Measurements from ENCODE around the gene CCDC192.
"Not testable (repeated sequence)": the region's sequence is repeated elsewhere in the genome, so short reads cannot be mapped to it uniquely, and the experiment has no call there.

The CCDC192 gene

DNA sequence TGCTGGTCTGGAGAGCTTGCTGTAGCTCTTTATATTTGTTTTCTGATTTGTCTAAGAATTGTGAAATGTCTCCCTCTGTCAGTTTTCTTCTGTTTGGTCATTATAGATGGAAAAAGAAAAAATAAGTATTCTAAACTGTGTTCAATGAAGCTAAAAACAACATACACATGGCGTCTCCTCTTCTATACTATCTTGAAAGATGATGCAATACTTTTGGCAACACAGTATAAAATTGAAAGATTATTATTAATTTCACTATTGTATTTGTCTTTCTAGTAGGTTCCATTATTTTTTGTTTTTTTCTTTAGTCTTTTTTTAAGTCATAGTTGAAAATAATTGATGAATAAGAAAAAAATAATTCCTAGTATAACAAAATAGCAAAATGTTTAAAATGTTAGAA lies 22.5 kb downstream of the CCDC192 start:
- Histone ChIP-seq H3K4me1 (ENCODE audit: control insufficient read depth in 1 of 2, insufficient read depth in 2 of 2, low read length in 2 of 2) (no peaks in the 10 kb centered on the region), H3K9me3 (ENCODE audit: control insufficient read depth in 1 of 2, low read length in 2 of 2) (peaks cover 3 to 4% of the 10 kb centered on the region in 2 donors), H3K27ac (ENCODE audit: low read depth, low read length) (no peak overlapping the region), H3K9ac (ENCODE audit: low read depth in 1 of 2, low read length in 2 of 2) (no peak overlapping the region), H3K36me3 (ENCODE audit: control insufficient read depth in 1 of 2, insufficient read depth in 2 of 2, low read length in 2 of 2) (no peaks in the 10 kb centered on the region), H3K4me3 (ENCODE audit: low read depth in 1 of 2, low read length in 2 of 2) (no peak overlapping the region), H3K27me3 (ENCODE audit: control insufficient read depth in 1 of 2, insufficient read depth in 2 of 2, low read length in 2 of 2) (no peaks in the 10 kb centered on the region)

DNA sequence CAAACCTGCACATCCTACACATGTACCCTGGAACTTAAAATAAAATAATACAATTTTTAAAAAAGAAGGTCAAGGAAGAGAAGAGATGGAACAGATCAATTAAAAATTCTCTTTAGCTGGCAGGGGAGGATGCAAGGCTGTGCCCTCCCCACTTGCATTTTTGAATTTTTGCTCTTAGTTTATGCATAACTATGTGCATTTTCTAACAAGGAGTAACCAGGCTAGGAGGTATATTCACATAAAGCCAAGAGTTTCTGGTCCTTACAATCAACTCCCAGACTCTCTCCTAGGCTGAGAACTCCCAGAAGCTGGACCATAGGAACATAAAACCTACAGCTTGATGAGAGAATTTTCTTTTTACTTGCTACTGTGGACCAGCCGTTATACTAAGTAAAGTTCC lies 29.8 kb downstream of the CCDC192 start:
- H3K4me3 ChIP-seq (ENCODE audit: low read depth in 1 of 2, low read length in 2 of 2): no peak overlapping the region
- no peak overlapping the region for H3K27ac ChIP-seq (ENCODE audit: low read depth, low read length)
- H3K27me3 ChIP-seq (ENCODE audit: control insufficient read depth in 1 of 2, insufficient read depth in 2 of 2, low read length in 2 of 2): no peaks in the 10 kb centered on the region
- no peaks in the 10 kb centered on the region for H3K36me3 ChIP-seq (ENCODE audit: control insufficient read depth in 1 of 2, insufficient read depth in 2 of 2, low read length in 2 of 2)
- no peak overlapping the region for H3K9ac ChIP-seq (ENCODE audit: low read depth in 1 of 2, low read length in 2 of 2)
- no peaks in the 10 kb centered on the region for H3K9me3 ChIP-seq (ENCODE audit: control insufficient read depth in 1 of 2, low read length in 2 of 2)
- no peaks in the 10 kb centered on the region for H3K4me1 ChIP-seq (ENCODE audit: control insufficient read depth in 1 of 2, insufficient read depth in 2 of 2, low read length in 2 of 2)

- H3K27ac ChIP-seq (ENCODE audit: low read depth, low read length); H3K9me3 ChIP-seq (ENCODE audit: control insufficient read depth in 1 of 2, low read length in 2 of 2); H3K27me3 ChIP-seq (ENCODE audit: control insufficient read depth in 1 of 2, insufficient read depth in 2 of 2, low read length in 2 of 2); H3K4me1 ChIP-seq (ENCODE audit: control insufficient read depth in 1 of 2, insufficient read depth in 2 of 2, low read length in 2 of 2); H3K9ac ChIP-seq (ENCODE audit: low read depth in 1 of 2, low read length in 2 of 2); H3K4me3 ChIP-seq (ENCODE audit: low read depth in 1 of 2, low read length in 2 of 2); H3K36me3 ChIP-seq (ENCODE audit: control insufficient read depth in 1 of 2, insufficient read depth in 2 of 2, low read length in 2 of 2): not testable (repeated sequence)
Measured at GRCh38 chr5:127739348-127739747, 36.2 kb downstream of the CCDC192 start.

- H3K4me1 ChIP-seq (ENCODE audit: control insufficient read depth in 1 of 2, insufficient read depth in 2 of 2, low read length in 2 of 2): no peaks in the 10 kb centered on the region
- H3K4me3 ChIP-seq (ENCODE audit: low read depth in 1 of 2, low read length in 2 of 2): no peak overlapping the region
- no peaks in the 10 kb centered on the region for H3K9me3 ChIP-seq (ENCODE audit: control insufficient read depth in 1 of 2, low read length in 2 of 2)
- H3K27ac ChIP-seq (ENCODE audit: low read depth, low read length): no peak overlapping the region
- no peaks in the 10 kb centered on the region for H3K27me3 ChIP-seq (ENCODE audit: control insufficient read depth in 1 of 2, insufficient read depth in 2 of 2, low read length in 2 of 2)
- no peaks in the 10 kb centered on the region for H3K36me3 ChIP-seq (ENCODE audit: control insufficient read depth in 1 of 2, insufficient read depth in 2 of 2, low read length in 2 of 2)
- no peak overlapping the region for H3K9ac ChIP-seq (ENCODE audit: low read depth in 1 of 2, low read length in 2 of 2)
Measured at GRCh38 chr5:127739807-127740384, 36.7 kb downstream of the CCDC192 start.

DNA sequence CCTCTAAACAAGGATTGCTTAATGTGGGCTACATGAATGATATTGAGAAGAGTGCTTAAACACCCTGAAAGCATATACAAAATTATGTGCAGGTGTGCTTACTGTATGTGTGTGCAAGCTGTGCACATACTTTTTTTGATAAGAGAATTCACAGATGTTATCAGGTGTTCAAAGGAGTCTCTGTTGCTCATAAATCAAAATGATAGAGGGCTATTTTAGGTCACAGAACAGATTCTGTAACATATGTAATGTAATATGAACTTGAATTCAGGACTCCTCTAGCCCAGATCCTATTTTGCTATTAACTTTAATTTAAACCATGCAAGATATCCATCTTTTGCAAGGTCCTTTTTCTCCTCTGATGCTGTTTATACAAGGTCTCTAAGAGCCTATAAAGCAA lies 38.2 kb downstream of the CCDC192 start:
- Histone ChIP-seq H3K9ac (ENCODE audit: low read depth in 1 of 2, low read length in 2 of 2) (no peak overlapping the region), H3K9me3 (ENCODE audit: control insufficient read depth in 1 of 2, low read length in 2 of 2) (no peaks in the 10 kb centered on the region), H3K27ac (ENCODE audit: low read depth, low read length) (no peak overlapping the region), H3K4me1 (ENCODE audit: control insufficient read depth in 1 of 2, insufficient read depth in 2 of 2, low read length in 2 of 2) (no peaks in the 10 kb centered on the region), H3K27me3 (ENCODE audit: control insufficient read depth in 1 of 2, insufficient read depth in 2 of 2, low read length in 2 of 2) (no peaks in the 10 kb centered on the region), H3K4me3 (ENCODE audit: low read depth in 1 of 2, low read length in 2 of 2) (no peak overlapping the region), H3K36me3 (ENCODE audit: control insufficient read depth in 1 of 2, insufficient read depth in 2 of 2, low read length in 2 of 2) (no peaks in the 10 kb centered on the region)

DNA sequence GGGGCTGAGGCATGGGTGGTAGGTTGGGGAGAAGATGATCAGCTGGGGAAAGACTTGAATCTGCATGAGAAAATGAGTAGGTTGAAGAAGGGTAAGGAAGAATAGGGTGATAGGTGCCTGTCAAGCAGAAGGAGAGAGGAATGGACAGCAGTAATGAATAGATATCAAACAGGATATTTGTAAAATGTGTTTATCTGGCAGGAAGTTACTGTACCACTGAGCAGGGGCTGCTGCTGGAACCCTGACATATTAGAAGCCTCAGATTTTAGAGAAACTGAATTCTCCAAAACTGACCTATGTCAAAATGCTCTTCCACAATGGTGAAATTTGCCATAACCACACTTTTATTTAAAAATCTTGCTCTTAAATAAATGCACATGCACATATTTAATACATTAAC lies 41.0 kb downstream of the CCDC192 start:
- no peaks in the 10 kb centered on the region for H3K9me3 ChIP-seq (ENCODE audit: control insufficient read depth in 1 of 2, low read length in 2 of 2)
- H3K4me1 ChIP-seq (ENCODE audit: control insufficient read depth in 1 of 2, insufficient read depth in 2 of 2, low read length in 2 of 2): no peaks in the 10 kb centered on the region
- no peak overlapping the region for H3K4me3 ChIP-seq (ENCODE audit: low read depth in 1 of 2, low read length in 2 of 2)
- H3K27me3 ChIP-seq (ENCODE audit: control insufficient read depth in 1 of 2, insufficient read depth in 2 of 2, low read length in 2 of 2): no peaks in the 10 kb centered on the region
- no peaks in the 10 kb centered on the region for H3K36me3 ChIP-seq (ENCODE audit: control insufficient read depth in 1 of 2, insufficient read depth in 2 of 2, low read length in 2 of 2)
- H3K9ac ChIP-seq (ENCODE audit: low read depth in 1 of 2, low read length in 2 of 2): no peak overlapping the region
- H3K27ac ChIP-seq (ENCODE audit: low read depth, low read length): no peak overlapping the region

- Histone ChIP-seq H3K9me3 (ENCODE audit: control insufficient read depth in 1 of 2, low read length in 2 of 2) (no peaks in the 10 kb centered on the region), H3K36me3 (ENCODE audit: control insufficient read depth in 1 of 2, insufficient read depth in 2 of 2, low read length in 2 of 2) (no peaks in the 10 kb centered on the region), H3K9ac (ENCODE audit: low read depth in 1 of 2, low read length in 2 of 2) (no peak overlapping the region), H3K4me3 (ENCODE audit: low read depth in 1 of 2, low read length in 2 of 2) (no peak overlapping the region), H3K27me3 (ENCODE audit: control insufficient read depth in 1 of 2, insufficient read depth in 2 of 2, low read length in 2 of 2) (no peaks in the 10 kb centered on the region), H3K27ac (ENCODE audit: low read depth, low read length) (no peak overlapping the region), H3K4me1 (ENCODE audit: control insufficient read depth in 1 of 2, insufficient read depth in 2 of 2, low read length in 2 of 2) (no peaks in the 10 kb centered on the region)
Measured at GRCh38 chr5:127746756-127747155, 43.6 kb downstream of the CCDC192 start.

GRCh38 chr5:127752503-127753265 lies 49.5 kb downstream of the CCDC192 start:
- H3K27ac ChIP-seq (ENCODE audit: low read depth, low read length); H3K4me3 ChIP-seq (ENCODE audit: low read depth in 1 of 2, low read length in 2 of 2); H3K4me1 ChIP-seq (ENCODE audit: control insufficient read depth in 1 of 2, insufficient read depth in 2 of 2, low read length in 2 of 2); H3K36me3 ChIP-seq (ENCODE audit: control insufficient read depth in 1 of 2, insufficient read depth in 2 of 2, low read length in 2 of 2); H3K27me3 ChIP-seq (ENCODE audit: control insufficient read depth in 1 of 2, insufficient read depth in 2 of 2, low read length in 2 of 2); H3K9me3 ChIP-seq (ENCODE audit: control insufficient read depth in 1 of 2, low read length in 2 of 2); H3K9ac ChIP-seq (ENCODE audit: low read depth in 1 of 2, low read length in 2 of 2): not testable (repeated sequence)

DNA sequence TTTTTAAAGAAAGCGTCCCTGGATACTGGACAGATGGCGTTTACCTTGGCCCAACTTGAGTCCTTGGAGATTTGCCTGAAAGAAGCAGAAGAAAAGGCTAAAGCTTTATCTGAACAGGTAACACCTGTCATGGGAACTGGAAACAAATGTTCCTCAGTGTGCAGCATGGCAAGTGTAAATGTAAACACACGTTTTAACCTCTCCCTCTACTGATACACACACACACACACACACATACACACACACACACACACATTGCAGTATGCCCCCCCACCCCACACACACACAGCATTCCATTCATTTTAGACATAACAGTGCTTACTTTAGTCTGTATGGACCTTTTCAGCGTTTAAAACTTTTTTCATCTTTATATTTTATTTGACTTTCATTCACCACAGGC lies 51.1 kb downstream of the CCDC192 start:
- Histone ChIP-seq H3K36me3 (ENCODE audit: control insufficient read depth in 1 of 2, insufficient read depth in 2 of 2, low read length in 2 of 2) (no peaks in the 10 kb centered on the region), H3K9ac (ENCODE audit: low read depth in 1 of 2, low read length in 2 of 2) (no peak overlapping the region), H3K4me1 (ENCODE audit: control insufficient read depth in 1 of 2, insufficient read depth in 2 of 2, low read length in 2 of 2) (peaks cover 15 to 16% of the 10 kb centered on the region in 2 donors), H3K27me3 (ENCODE audit: control insufficient read depth in 1 of 2, insufficient read depth in 2 of 2, low read length in 2 of 2) (no peaks in the 10 kb centered on the region), H3K27ac (ENCODE audit: low read depth, low read length) (no peak overlapping the region), H3K4me3 (ENCODE audit: low read depth in 1 of 2, low read length in 2 of 2) (no peak overlapping the region), H3K9me3 (ENCODE audit: control insufficient read depth in 1 of 2, low read length in 2 of 2) (no peaks in the 10 kb centered on the region)

GRCh38 chr5:127754706-127755105 lies 51.5 kb downstream of the CCDC192 start:
- Histone ChIP-seq H3K9me3 (ENCODE audit: control insufficient read depth in 1 of 2, low read length in 2 of 2) (no peaks in the 10 kb centered on the region), H3K27me3 (ENCODE audit: control insufficient read depth in 1 of 2, insufficient read depth in 2 of 2, low read length in 2 of 2) (no peaks in the 10 kb centered on the region), H3K9ac (ENCODE audit: low read depth in 1 of 2, low read length in 2 of 2) (no peak overlapping the region), H3K27ac (ENCODE audit: low read depth, low read length) (no peak overlapping the region), H3K4me3 (ENCODE audit: low read depth in 1 of 2, low read length in 2 of 2) (no peak overlapping the region), H3K4me1 (ENCODE audit: control insufficient read depth in 1 of 2, insufficient read depth in 2 of 2, low read length in 2 of 2) (peaks cover 20% of the 10 kb centered on the region in 2 donors), H3K36me3 (ENCODE audit: control insufficient read depth in 1 of 2, insufficient read depth in 2 of 2, low read length in 2 of 2) (no peaks in the 10 kb centered on the region)

Measured in duodenal mucosa (tissue), 2 donors.